HL-60 (cell line): ENCODE measurements around the gene MATK.

Experiments used
- DNase-seq, 2 experiments: peaks; one replicate each; pipeline ENCODE4 v3.0.0-alpha.2; 2010 to 2020; ENCODE audit warnings: low read depth in 1 of 2, low spot score in 1 of 2
- H3K27ac ChIP-seq: fragments of 250-450 bp; sonication (Bioruptor Pico); replicated peaks from 2 replicates; pipeline ENCODE4 v1.5.1; 2020; ENCODE audit warnings: mild to moderate bottlenecking, moderate library complexity
- H3K27me3 ChIP-seq: fragments of 250-450 bp; sonication (Bioruptor Pico); 2 replicates; pipeline ENCODE4 v1.5.1; 2021; ENCODE audit warnings: mild to moderate bottlenecking, moderate library complexity; ENCODE audit not compliant: insufficient read depth, poor library complexity, severe bottlenecking
- H3K4me3 ChIP-seq: replicated peaks from 2 replicates; pipeline ENCODE4 v1.5.1; 2011; ENCODE audit warnings: mild to moderate bottlenecking, control low read depth, low read length; ENCODE audit not compliant: insufficient read depth
- CTCF ChIP-seq: IDR thresholded peaks from one replicate; pipeline ENCODE4 v1.5.1; 2011; ENCODE audit warnings: low read length, control low read depth, inconsistent platforms; ENCODE audit not compliant: insufficient read depth
- GABPA ChIP-seq: IDR thresholded peaks from 2 replicates; pipeline ENCODE4 v1.6.1; 2012; ENCODE audit warnings: low read depth
- POLR2AphosphoS5 ChIP-seq: IDR thresholded peaks from 2 replicates; pipeline ENCODE4 v1.6.1; 2012; ENCODE audit warnings: low read depth
- REST ChIP-seq: IDR thresholded peaks from 2 replicates; pipeline ENCODE4 v1.6.1; 2012; ENCODE audit warnings: low read depth; ENCODE audit not compliant: insufficient replicate concordance
- SPI1 ChIP-seq: IDR thresholded peaks from 2 replicates; pipeline ENCODE4 v1.6.1; 2012; ENCODE audit warnings: low read depth, mild to moderate bottlenecking, borderline replicate concordance
- long read RNA-seq: library from polyadenylated mRNA; unstranded; transcript quantifications from one replicate; pipeline ENCODE4 v2.0.0, GENCODE V29; 2020

MATK gene
- long read RNA-seq, transcript MATK-202 (13 exons, 1,907 nt): minor isoform, 22 of 114 reads
- long read RNA-seq, transcript MATK-201 (14 exons, 2,133 nt): major isoform, 49 of 114 reads
- long read RNA-seq, partial matches to known transcripts: 19 of 114 reads
- long read RNA-seq, other reads (novel, unspliced or antisense): 24 of 114 reads

GRCh38 chr19:3785938-3786824, at the start of gene MATK:
TSS of gene MATK (minus strand) at chr19:3786381. CDS start at chr19:3785135, 1,246 bp downstream.
- Histone ChIP-seq H3K27ac (peak within 1 kb of the TSS; percentile 73), H3K27me3 (peaks cover 2% of the 10 kb centered on the region), H3K4me3 (peak within 1 kb of the TSS; percentile 49)
- peak; percentile 55 to 75 for DNase-seq
- no peak for TF ChIP-seq GABPA
- peak; percentile 76 for TF ChIP-seq SPI1
- no peak for TF ChIP-seq REST

GRCh38 chr19:3835055-3835435, 48.9 kb upstream of the MATK start:
- no peaks in the 10 kb centered on the region for H3K27me3 ChIP-seq
- no peak overlapping the region for H3K4me3 ChIP-seq
- no peak for DNase-seq
- H3K27ac ChIP-seq: no peak overlapping the region
- TF ChIP-seq GABPA: no peak
- TF ChIP-seq POLR2AphosphoS5: no peak
- no peak for TF ChIP-seq CTCF
- no peak for TF ChIP-seq SPI1
- no peak for TF ChIP-seq REST

- Histone ChIP-seq H3K4me3 (no peak overlapping the region), H3K27ac (no peak overlapping the region), H3K27me3 (no peaks in the 10 kb centered on the region)
- DNase-seq: no peak
- TF ChIP-seq CTCF: no peak
- TF ChIP-seq REST: no peak
- no peak for TF ChIP-seq POLR2AphosphoS5
- TF ChIP-seq SPI1: no peak
- TF ChIP-seq GABPA: no peak
Observed at GRCh38 chr19:3834349-3835054, 48.3 kb upstream of the MATK start.
